NOMO-1 treated with dmso at 0.1 percent for 144 hours (cell line): ENCODE data around the gene PSEN2.

Experiments
- DNase-seq: peaks from one replicate; lab custom pipeline; 2025; ENCODE audit not compliant: unreplicated experiment; lab: John Stamatoyannopoulos, UW

PSEN2 gene

DNA sequence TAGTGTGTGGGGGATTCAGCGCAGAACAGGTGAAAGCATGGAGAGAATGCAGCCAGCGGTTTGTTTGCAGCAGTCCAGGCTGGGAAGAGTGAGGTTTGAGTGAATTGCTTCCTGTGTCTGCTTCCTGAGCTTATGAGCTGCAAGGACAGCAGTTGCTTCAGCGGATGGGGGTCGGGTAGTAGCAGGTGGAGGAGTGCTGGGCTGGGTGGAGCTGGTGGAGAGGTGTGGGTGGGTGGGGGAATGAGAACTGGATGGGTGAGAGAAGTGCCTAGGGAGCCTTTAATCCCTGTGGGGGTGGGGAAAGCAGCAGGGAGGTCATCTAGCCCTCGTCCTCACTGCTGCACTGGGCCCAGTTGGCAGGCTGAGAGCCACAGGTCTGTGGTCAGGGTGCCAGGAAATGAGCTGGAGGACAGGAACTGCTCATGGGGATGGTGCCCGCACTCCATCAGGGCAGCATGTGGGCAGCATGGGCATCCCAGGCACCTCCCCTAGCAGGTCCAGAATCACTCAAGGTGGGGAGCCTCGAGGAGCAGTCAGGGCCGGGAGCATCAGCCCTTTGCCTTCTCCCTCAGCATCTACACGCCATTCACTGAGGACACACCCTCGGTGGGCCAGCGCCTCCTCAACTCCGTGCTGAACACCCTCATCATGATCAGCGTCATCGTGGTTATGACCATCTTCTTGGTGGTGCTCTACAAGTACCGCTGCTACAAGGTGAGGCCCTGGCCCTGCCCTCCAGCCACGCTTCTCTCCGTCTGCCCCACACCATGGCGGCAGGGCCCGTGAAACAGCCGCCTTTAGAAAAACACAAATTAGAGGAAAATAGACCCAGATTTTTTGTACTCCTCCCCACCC is 14.8 kb downstream of the PSEN2 start:
- DNase-seq = no peak

DNA sequence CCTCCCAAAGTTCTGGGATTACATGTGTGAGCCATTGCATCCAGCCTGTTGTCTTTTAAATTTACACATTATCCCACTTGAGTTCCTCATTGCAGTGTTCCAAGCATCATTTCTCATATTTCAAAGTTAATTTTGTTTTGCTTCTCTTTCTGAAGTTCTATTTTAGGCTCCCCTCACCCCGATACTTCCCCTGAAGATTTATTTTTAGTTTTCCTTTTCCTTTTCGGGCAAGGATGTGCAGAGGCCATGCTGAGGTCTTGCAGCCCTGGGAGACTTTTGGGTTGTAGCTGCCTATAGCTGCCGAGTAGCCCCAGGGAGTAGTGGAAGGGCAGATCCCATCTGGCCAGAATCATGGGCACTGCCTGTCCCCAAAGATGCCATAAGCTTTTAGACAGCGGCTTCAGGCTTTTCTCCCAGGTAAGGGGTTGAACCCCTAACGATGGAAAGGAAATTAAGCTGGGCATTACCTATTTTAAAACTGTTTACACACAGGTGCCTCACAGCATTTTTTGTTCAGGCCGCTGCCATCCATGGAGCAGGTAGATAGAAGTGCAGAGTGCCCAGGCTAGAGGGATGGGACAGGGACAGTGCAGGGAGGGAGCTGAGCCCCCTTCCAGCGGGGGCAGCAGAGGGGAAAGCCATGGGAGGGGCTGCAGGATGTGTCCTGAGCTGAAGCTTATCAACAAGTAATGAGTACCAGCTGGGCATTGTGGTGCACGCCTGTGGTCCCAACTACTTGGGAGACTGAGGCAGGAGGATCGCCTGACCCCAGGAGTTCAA is 15.9 kb downstream of the PSEN2 start:
- peak; percentile 12 for DNase-seq

DNA sequence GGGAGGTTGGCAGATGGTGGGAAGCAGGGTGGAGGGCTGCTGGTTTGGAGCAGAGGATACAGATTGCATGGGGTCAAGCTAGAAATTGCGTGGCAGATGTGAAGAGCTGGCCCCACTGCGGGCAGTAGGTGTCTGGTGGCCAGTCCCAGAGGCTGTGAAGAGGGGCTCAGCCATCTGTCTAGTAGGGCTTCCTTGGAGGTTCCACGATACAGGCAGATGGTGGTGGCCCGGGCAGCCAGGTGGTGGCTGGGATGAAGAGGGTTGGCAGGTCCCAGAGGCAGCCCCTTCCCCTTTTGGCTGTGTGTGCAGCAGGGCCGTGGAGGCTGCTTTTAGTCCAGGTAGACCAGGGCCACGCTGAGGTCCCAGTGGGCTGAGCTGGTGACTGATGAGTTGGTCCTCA is 16.6 kb downstream of the PSEN2 start:
- no peak for DNase-seq

GRCh38 chr1:226888021-226888420 is 17.6 kb downstream of the PSEN2 start:
- no peak for DNase-seq

DNA sequence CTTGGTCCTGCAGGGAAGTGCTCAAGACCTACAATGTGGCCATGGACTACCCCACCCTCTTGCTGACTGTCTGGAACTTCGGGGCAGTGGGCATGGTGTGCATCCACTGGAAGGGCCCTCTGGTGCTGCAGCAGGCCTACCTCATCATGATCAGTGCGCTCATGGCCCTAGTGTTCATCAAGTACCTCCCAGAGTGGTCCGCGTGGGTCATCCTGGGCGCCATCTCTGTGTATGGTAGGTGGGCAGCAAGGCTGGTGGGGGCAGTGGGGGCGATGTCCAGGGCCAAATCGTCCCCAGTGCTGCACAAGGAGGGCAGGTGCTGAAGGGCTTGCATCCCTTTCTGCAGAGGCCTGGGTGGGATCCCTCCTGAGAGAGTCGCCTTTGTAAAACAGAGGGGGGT is 18.4 kb downstream of the PSEN2 start:
- DNase-seq = no peak

DNA sequence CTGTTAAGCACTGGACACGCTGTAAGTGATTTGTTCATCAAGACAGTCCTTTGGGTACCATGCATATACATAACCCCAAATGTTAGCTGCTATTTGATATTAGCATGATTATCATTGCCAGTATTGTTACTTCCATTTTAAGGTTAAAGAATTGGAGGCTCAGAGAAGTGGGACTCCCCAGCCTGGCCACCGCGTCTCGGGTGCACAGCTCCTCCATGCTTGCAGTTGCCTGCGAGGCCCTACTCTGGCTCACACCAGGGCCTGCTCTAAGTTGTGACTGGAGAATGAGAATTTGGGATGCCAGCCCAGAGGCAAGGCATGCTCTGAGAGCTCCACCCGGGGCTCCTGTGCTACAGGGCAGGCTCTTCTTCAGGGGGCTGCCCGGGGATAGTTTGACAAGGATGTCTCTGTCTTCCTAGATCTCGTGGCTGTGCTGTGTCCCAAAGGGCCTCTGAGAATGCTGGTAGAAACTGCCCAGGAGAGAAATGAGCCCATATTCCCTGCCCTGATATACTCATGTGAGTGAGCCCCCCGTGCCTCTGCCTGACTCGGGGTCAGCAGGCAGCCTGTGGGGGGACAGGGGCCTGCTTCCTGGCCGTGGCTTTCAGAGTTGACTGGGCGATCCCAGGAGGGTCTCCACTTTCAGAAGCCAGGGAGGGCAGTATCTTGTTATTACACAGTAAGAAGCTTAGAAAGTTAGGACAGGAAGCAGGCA is 19.4 kb downstream of the PSEN2 start:
- no peak for DNase-seq

DNA sequence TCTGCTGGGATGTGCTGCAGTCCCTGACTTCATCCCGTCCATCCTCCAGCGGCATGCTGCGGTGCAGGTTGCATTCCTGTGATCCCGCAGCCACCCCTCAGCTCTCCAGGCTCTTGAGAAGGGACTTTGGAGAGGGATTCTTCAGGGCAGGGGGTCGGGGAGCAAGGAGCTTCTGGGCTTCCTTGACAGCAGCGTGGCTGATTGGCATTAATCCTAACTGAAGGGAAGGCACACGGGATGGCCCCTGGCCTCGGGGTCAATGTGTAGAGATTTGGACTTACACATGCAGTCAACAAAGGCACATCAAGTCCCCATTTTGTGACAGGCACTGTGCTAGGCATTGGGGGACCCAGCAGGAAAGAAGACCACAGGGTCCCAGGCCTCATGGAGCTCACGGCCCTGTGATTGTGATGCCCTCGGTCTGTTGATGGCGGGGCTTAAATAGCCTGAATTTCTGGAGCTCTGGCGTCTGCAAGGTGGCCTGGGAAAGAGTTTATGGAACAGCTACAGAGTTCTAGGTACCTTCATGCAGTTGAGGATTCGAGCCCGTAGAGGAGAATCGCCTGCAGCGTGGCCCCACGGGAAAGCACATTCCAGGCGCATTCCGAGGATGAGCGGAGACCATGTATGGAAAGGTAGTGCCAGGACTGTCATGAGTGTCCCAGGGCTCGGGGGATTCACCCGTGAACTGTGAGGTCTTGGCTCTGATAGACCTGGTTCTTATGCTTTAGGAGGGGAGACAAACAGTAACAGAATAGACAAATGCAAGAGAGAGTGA is 20.1 kb downstream of the PSEN2 start:
- no peak for DNase-seq

DNA sequence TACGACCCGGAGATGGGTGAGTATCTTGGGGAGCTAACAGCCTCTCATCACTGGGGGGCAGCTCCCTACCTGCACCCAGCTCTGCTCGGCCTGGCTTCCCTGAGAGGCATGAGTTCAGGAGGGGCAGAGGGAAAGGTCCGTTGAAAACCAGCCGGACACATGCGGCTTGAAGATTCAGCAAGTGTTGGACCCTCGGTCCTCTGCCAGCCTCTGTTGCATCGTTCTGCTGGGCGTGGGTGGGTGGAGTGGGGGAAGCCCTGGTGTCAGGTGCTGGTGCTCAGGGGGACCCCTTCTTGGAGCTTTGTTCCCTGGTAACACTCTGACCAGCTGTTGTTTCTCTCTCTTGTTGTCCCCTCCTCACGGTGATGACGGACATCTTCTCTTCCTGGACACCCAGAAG is 20.9 kb downstream of the PSEN2 start:
- DNase-seq = no peak

- no peak for DNase-seq
Measured at GRCh38 chr1:226891846-226892523, 21.6 kb downstream of the PSEN2 start.

GRCh38 chr1:226892524-226892875 is 22.1 kb downstream of the PSEN2 start:
- no peak for DNase-seq

- DNase-seq = no peak
Measured at GRCh38 chr1:226893936-226894335, 23.5 kb downstream of the PSEN2 start.

- no peak for DNase-seq
Measured at GRCh38 chr1:226894826-226895225, 24.4 kb downstream of the PSEN2 start.

DNA sequence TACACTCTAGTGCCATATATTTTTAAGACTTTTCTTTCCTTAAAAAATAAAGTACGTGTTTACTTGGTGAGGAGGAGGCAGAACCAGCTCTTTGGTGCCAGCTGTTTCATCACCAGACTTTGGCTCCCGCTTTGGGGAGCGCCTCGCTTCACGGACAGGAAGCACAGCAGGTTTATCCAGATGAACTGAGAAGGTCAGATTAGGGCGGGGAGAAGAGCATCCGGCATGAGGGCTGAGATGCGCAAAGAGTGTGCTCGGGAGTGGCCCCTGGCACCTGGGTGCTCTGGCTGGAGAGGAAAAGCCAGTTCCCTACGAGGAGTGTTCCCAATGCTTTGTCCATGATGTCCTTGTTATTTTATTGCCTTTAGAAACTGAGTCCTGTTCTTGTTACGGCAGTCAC is 25.2 kb downstream of the PSEN2 start:
- no peak for DNase-seq

DNA sequence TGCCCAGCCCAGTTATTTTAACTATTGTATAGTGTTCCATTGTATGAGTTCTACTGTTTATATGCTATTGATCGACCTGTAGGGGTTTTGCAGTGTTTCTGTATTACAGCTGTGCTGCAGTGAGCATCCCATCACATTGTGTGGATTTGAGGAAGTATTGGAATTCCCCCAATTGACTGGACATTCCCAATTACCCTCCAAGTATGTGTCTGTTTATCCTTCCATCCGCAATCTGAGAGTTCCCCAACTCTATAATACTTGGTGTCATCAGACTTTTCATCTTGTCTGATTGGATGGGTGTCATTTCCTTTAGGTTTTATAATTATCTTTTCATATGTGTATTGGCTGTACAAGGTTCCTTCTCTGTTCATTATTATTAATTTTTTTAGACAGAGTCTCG is 27.8 kb downstream of the PSEN2 start:
- DNase-seq = no peak

DNA sequence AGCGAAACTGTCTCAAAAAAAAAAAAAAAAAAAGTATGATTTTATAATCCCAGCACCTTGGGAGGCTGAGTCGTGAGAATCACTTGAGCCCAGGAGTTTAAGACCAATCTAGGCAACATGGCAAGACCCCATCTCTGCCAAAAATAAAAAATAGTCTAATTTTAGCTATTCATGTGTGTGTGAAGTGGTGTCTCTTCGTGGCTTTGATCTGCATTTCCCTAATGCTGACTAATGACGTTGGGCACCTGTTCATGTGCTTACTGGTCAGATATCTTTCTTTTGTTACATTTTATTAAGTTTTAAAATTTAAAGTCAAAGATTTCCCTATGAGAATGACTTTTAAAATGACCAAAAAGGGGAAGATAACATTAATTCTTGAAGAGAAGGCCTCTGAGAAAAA is 31.0 kb downstream of the PSEN2 start:
- no peak for DNase-seq

DNA sequence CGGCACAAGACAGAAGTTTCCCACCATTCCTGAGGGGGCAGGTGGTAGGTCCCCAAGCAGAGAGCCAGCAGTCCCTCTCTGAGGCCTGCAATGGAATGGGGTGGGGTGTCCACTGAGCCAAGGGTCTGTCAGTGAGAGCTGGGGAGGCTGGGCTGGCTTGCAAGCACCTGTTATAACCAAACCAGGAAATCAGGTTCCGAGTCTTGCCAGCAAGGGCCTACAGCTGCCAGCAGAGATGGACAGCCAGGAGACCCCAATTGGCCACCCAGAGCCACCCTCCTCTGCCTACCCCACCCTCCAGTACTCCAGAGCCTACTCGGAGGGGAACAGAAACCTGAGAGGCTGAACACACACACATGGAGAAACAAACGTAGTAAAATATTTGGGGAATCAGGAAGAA is 32.2 kb downstream of the PSEN2 start:
- no peak for DNase-seq

DNA sequence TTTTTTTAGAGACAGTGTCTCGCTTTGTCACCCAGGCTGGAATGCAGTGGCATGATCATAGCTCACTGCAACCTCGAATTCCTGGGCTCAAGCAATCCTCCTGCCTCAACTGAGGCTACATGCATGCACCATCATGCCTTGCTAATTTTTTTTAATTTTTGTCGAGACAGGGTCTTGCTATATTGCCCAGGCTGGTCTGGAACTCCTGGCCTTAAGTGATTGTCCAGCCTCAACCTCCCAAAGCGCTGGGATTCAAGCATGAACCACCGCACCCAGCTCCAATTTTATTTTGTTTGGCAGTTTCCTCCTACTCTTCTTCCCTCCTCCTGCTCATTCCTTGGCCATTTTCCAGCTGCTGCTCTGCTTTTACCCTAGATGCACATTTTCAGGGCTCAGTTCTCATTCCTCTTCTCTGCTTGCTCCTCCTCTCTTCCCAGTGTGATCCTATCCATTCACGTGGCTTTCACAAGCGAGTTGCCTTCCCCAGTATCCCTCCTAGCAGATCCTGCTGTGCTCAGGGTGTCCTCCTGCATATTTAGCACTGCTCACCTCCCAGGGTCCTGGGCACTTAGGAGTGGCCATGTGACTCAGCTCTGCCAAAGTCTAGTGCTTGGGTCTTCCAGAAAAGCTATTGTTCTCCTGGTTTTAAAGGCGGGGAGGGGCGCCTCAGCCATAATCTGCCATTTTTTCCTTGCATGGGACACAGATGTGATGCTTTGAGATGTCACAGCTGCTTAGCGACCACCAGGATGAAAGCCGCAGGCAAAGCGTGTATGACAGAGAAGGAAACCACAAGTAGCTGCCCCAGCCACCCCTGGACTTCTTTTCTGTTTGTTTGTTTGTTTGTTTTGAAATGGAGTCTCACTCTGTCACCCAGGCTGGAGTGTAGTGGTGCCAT is 33.7 kb downstream of the PSEN2 start:
- no peak for DNase-seq

DNA sequence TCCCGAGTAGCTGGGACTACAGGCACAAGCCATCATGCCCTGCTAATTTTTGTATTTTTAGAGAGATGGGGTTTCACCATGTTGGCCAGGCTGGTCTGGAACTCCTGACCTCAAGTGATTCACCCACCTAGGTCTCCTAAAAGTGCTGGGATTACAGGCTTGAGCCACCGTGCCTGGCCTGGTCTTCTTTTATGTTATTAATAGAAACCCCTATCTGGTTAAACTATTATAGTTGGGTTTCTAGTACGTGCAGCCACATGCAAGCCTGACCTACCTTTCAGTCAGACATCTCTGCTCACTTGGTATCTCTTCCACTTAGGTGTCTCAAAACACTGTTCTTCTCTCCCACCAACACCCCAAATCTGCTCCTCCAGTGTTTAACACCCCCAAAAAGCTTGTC is 34.4 kb downstream of the PSEN2 start:
- no peak for DNase-seq

- no peak for DNase-seq
Measured at GRCh38 chr1:226908419-226908818, 38.0 kb downstream of the PSEN2 start.

- no peak for DNase-seq
Measured at GRCh38 chr1:226908913-226909312, 38.5 kb downstream of the PSEN2 start.
